ENCODE data around the gene CTDNEP1. TPM values are rescaled to one million over a fixed set of nuclear protein-coding genes. Genes with fewer than 3 reads are reported as not detected.

Gene CTDNEP1
- total and polyA plus RNA-seq, 7 donors = 43.9 to 110 (median 76.4) TPM

- Histone ChIP-seq H3K9me3 (no peaks in the 10 kb centered on the region), H3K27me3 (peaks cover 28 to 51% (median 45%) of the 10 kb centered on the region in 3 donors), H3K36me3 (peaks cover 5 to 48% (median 25%) of the 10 kb centered on the region in 4 donors), H3K4me1 (peaks cover 0 to 34% (median 25%) of the 10 kb centered on the region in 4 donors), H3K4me3 (no peak overlapping the region), H3K27ac (no peak overlapping the region)
- 20 to 68% methylated on average over 4 of the region's 4 CpGs for WGBS, 2 donors
- intact Hi-C loops (cut with DNase I) = loop anchor here (5.0 kb wide), 2 partner anchors 42 to 82 kb away; no protein-coding TSS in a partner anchor
- no peak for DNase-seq
- TF ChIP-seq POLR2A (IDR thresholded peaks at IDR 0.05) = no peak
- TF ChIP-seq POLR2AphosphoS5 (IDR thresholded peaks at IDR 0.05) = no peak
- TF ChIP-seq EP300 (IDR thresholded peaks at IDR 0.05) = no peak
- no peak for TF ChIP-seq CTCF (IDR thresholded peaks at IDR 0.05)
Measured at GRCh38 chr17:7260151-7260550, 8.6 kb upstream of the CTDNEP1 start.

- intact Hi-C loops (cut with DNase I) = loop anchor here (10.0 kb wide), 1 partner anchor 305 kb away; the partner anchor contains the start of gene SENP3
- DNase-seq = no peak
- TF ChIP-seq POLR2A (IDR thresholded peaks at IDR 0.05) (no peak), POLR2AphosphoS5 (IDR thresholded peaks at IDR 0.05) (no peak)
- Histone ChIP-seq H3K36me3 (peaks cover 7 to 54% (median 31%) of the 10 kb centered on the region in 4 donors), H3K27me3 (peaks cover 28 to 44% (median 42%) of the 10 kb centered on the region in 3 donors), H3K4me3 (no peak overlapping the region), H3K9me3 (no peaks in the 10 kb centered on the region), H3K4me1 (peaks cover 0 to 34% (median 25%) of the 10 kb centered on the region in 4 donors), H3K27ac (no peak overlapping the region)
- 19 to 76% methylated on average over 6 of the region's 6 CpGs for WGBS, 2 donors
Measured at GRCh38 chr17:7259555-7259889, 8.0 kb upstream of the CTDNEP1 start.

- intact Hi-C loops (cut with DNase I) = loop anchor here (10.0 kb wide), 1 partner anchor 306 kb away; the partner anchor contains the start of gene SENP3
- no peak for TF ChIP-seq CTCF (IDR thresholded peaks at IDR 0.05)
- no peak for TF ChIP-seq EP300 (IDR thresholded peaks at IDR 0.05)
- peak in 1 of 4 donors; percentile 28 for TF ChIP-seq POLR2AphosphoS5 (IDR thresholded peaks at IDR 0.05)
- TF ChIP-seq POLR2A (IDR thresholded peaks at IDR 0.05) = peak in 1 of 2 donors; percentile 68
- Histone ChIP-seq H3K4me3 (no peak overlapping the region), H3K27me3 (peaks cover 28 to 39% (median 36%) of the 10 kb centered on the region in 3 donors), H3K36me3 (peaks cover 10 to 60% (median 34%) of the 10 kb centered on the region in 4 donors), H3K4me1 (peaks cover 0 to 34% (median 25%) of the 10 kb centered on the region in 4 donors), H3K9me3 (no peaks in the 10 kb centered on the region), H3K27ac (no peak overlapping the region)
- WGBS, 2 donors = 19 to 64% methylated on average over 7 of the region's 7 CpGs
- DNase-seq = no peak
Measured at GRCh38 chr17:7258731-7259554, 7.4 kb upstream of the CTDNEP1 start.

GRCh38 chr17:7256766-7257456 is 5.4 kb upstream of the CTDNEP1 start:
- Histone ChIP-seq H3K9me3 (no peaks in the 10 kb centered on the region), H3K27ac (no peak overlapping the region), H3K36me3 (peaks cover 10 to 60% (median 34%) of the 10 kb centered on the region in 4 donors), H3K4me1 (peaks cover 0 to 30% (median 23%) of the 10 kb centered on the region in 4 donors), H3K4me3 (no peak overlapping the region), H3K27me3 (peaks cover 14 to 18% (median 18%) of the 10 kb centered on the region in 3 donors)
- intact Hi-C loops (cut with DNase I) = loop anchor here (10.0 kb wide), 1 partner anchor 308 kb away; the partner anchor contains the start of gene SENP3
- TF ChIP-seq EP300 (IDR thresholded peaks at IDR 0.05) (no peak), POLR2A (IDR thresholded peaks at IDR 0.05) (no peak), CTCF (IDR thresholded peaks at IDR 0.05) (no peak), POLR2AphosphoS5 (IDR thresholded peaks at IDR 0.05) (no peak)
- DNase-seq = no peak
- 84 to 91% methylated on average over 8 of the region's 8 CpGs for WGBS, 2 donors

- DNase-seq = no peak
- intact Hi-C loops (cut with DNase I) = loop anchor here (10.0 kb wide), 1 partner anchor 310 kb away; the partner anchor contains the start of gene SENP3
- peaks cover 10 to 56% (median 34%) of the 10 kb centered on the region in 4 donors for H3K36me3 ChIP-seq
- peaks cover 0 to 29% (median 24%) of the 10 kb centered on the region in 4 donors for H3K4me1 ChIP-seq
- no peaks in the 10 kb centered on the region for H3K27me3 ChIP-seq
- H3K27ac ChIP-seq = no peak overlapping the region
- no peaks in the 10 kb centered on the region for H3K9me3 ChIP-seq
- WGBS, 2 donors = 76 to 91% methylated on average over 4 of the region's 4 CpGs
- TF ChIP-seq POLR2A (IDR thresholded peaks at IDR 0.05) (no peak), EP300 (IDR thresholded peaks at IDR 0.05) (no peak), POLR2AphosphoS5 (IDR thresholded peaks at IDR 0.05) (no peak), CTCF (IDR thresholded peaks at IDR 0.05) (no peak)
- no peak overlapping the region for H3K4me3 ChIP-seq
Measured at GRCh38 chr17:7254511-7254910, 3.0 kb upstream of the CTDNEP1 start.

All from sigmoid colon (tissue), 7 donors.